Measurements from ENCODE around the gene CLDN5. TPM values are rescaled to one million over a fixed set of nuclear protein-coding genes. Genes with fewer than 3 reads are reported as not detected.

CLDN5 gene
- total RNA-seq, 2 experiments from 2014 or later = not detected

- POLR2A ChIA-PET = no interaction called here
- CTCF ChIA-PET (ENCODE audit: unreplicated experiment) = no interaction called here
Measured at GRCh38 chr22:19522190-19522880, 1.9 kb downstream of the CLDN5 start.

DNA sequence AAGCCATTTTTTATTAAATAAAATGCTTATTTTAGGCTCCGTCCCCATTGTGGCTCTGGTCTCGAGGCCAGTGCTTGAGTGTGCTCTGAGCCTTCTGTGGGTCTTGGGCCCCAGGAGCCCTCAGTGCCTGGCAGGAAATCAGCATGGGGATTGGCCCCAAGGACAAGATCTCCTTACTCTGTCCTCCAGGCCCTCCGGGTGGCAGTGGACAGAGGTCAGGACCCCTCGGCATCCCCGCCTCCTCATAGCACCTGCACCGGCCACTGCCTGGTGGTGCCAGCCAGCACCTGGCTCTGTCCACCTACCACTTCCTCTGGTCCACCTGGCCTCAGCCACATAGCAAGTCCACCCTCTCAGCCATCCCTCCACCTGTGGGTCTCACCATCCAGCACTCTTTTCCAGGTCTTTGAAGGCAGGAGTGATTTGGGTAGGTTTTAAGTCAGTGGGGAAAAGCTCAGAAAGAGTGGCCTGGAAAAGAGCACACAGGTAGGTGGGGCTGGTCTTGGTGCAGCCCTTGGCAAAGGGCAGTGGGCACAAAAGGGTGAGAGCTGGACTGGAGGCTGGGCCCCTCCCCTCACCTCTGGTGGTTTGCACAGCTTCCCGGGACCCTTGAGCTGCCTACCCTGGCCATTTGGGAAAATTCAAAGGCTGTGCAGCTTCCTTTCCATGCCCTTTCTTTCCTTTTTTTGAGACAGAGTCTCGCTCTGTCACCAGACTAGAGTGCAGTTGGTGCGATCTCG lies 3.5 kb downstream of the CLDN5 start:
- H3K9me3 ChIP-seq (ENCODE audit: low read length) = no peaks in the 10 kb centered on the region
- H2AFZ ChIP-seq (ENCODE audit: low read length) = no peak overlapping the region
- BruUV-seq (replicated peaks) = no TSS peak
- no peaks in the 10 kb centered on the region for H3K9me2 ChIP-seq (ENCODE audit: insufficient read depth, low read length)
- peaks cover 51% of the 10 kb centered on the region for H3K36me3 ChIP-seq (ENCODE audit: insufficient read depth, low read length)
- ChIA-PET POLR2A (no interaction called here), CTCF (ENCODE audit: unreplicated experiment) (no interaction called here)
- DNase-seq (ENCODE audit: low spot score) = no peak
- no peaks in the 10 kb centered on the region for H4K20me1 ChIP-seq (ENCODE audit: insufficient read depth, low read length)
- no peak overlapping the region for H3K4me2 ChIP-seq (ENCODE audit: low read length)
- no peak overlapping the region for H3K4me3 ChIP-seq (ENCODE audit: low read depth, low read length, poor library complexity, severe bottlenecking)
- intact Hi-C loops (cut with micrococcal nuclease; ENCODE audit: unreplicated experiment) = no loop called here
- no peaks in the 10 kb centered on the region for H3K4me1 ChIP-seq (ENCODE audit: insufficient read depth, low read length, poor library complexity, severe bottlenecking)
- no peak overlapping the region for H3K27ac ChIP-seq (ENCODE audit: low read depth, low read length, poor library complexity, severe bottlenecking)
- no peaks in the 10 kb centered on the region for H3K79me2 ChIP-seq (ENCODE audit: insufficient read depth, low read depth, low read length)
- TF ChIP-seq CTCF (conservative IDR thresholded peaks at IDR 0.05; ENCODE audit: low read length) (no peak), EZH2phosphoT487 (IDR thresholded peaks at IDR 0.05; ENCODE audit: borderline replicate concordance, low read depth, low read length) (no peak)

More at GRCh38 chr22:19522190-19522880, 1.9 kb downstream of the CLDN5 start:
- TF ChIP-seq CTCF (conservative IDR thresholded peaks at IDR 0.05; ENCODE audit: low read length) (no peak), EZH2phosphoT487 (IDR thresholded peaks at IDR 0.05; ENCODE audit: borderline replicate concordance, low read depth, low read length) (no peak)
- BruUV-seq (replicated peaks) = no TSS peak
- DNase-seq (ENCODE audit: low spot score) = no peak
- H2AFZ ChIP-seq (ENCODE audit: low read length) = no peak overlapping the region
- H3K27ac ChIP-seq (ENCODE audit: low read depth, low read length, poor library complexity, severe bottlenecking) = no peak overlapping the region
- H3K9me2 ChIP-seq (ENCODE audit: insufficient read depth, low read length) = no peaks in the 10 kb centered on the region
- H4K20me1 ChIP-seq (ENCODE audit: insufficient read depth, low read length) = no peaks in the 10 kb centered on the region
- no peak overlapping the region for H3K4me3 ChIP-seq (ENCODE audit: low read depth, low read length, poor library complexity, severe bottlenecking)
- H3K9me3 ChIP-seq (ENCODE audit: low read length) = no peaks in the 10 kb centered on the region
- no peak overlapping the region for H3K4me2 ChIP-seq (ENCODE audit: low read length)
- H3K79me2 ChIP-seq (ENCODE audit: insufficient read depth, low read depth, low read length) = no peaks in the 10 kb centered on the region
- peaks cover 36% of the 10 kb centered on the region; the same call in 1 of the 2 replicates for H3K36me3 ChIP-seq (ENCODE audit: insufficient read depth, low read length)
- intact Hi-C loops (cut with micrococcal nuclease; ENCODE audit: unreplicated experiment) = no loop called here
- H3K4me1 ChIP-seq (ENCODE audit: insufficient read depth, low read length, poor library complexity, severe bottlenecking) = no peaks in the 10 kb centered on the region

DNA sequence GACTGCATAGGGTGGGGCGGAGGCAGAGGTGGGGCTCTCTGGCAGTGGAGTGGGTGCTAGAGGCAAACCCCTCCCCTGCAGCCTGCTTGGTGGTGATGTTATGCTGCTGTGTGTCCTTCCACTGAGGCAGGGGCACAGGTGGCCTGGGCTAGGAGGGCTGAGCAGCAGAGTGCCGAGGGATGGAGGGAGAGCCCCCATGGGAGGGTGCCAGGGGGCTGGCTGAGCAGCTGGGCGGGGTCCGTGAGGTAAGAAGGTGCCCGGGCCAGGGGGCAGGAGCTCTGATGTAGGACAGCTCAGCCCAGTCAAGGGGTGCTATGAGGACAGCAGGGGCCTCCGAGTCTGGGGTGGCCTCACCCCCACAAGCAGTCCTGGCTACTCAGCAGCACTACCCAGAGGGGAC lies 4.2 kb downstream of the CLDN5 start:
- Histone ChIP-seq H3K9me2 (ENCODE audit: insufficient read depth, low read length) (no peaks in the 10 kb centered on the region), H2AFZ (ENCODE audit: low read length) (no peak overlapping the region), H3K4me2 (ENCODE audit: low read length) (no peak overlapping the region), H3K9me3 (ENCODE audit: low read length) (no peaks in the 10 kb centered on the region), H3K79me2 (ENCODE audit: insufficient read depth, low read depth, low read length) (no peaks in the 10 kb centered on the region), H4K20me1 (ENCODE audit: insufficient read depth, low read length) (no peaks in the 10 kb centered on the region), H3K4me3 (ENCODE audit: low read depth, low read length, poor library complexity, severe bottlenecking) (no peak overlapping the region), H3K27ac (ENCODE audit: low read depth, low read length, poor library complexity, severe bottlenecking) (no peak overlapping the region), H3K4me1 (ENCODE audit: insufficient read depth, low read length, poor library complexity, severe bottlenecking) (no peaks in the 10 kb centered on the region), H3K36me3 (ENCODE audit: insufficient read depth, low read length) (peaks cover 58% of the 10 kb centered on the region)
- DNase-seq (ENCODE audit: low spot score) = no peak
- intact Hi-C loops (cut with micrococcal nuclease; ENCODE audit: unreplicated experiment) = no loop called here
- no peak for TF ChIP-seq CTCF (conservative IDR thresholded peaks at IDR 0.05; ENCODE audit: low read length)
- no peak for TF ChIP-seq EZH2phosphoT487 (IDR thresholded peaks at IDR 0.05; ENCODE audit: borderline replicate concordance, low read depth, low read length)
- CTCF ChIA-PET (ENCODE audit: unreplicated experiment) = no interaction called here
- no TSS peak for BruUV-seq (replicated peaks)
- POLR2A ChIA-PET = no interaction called here

Data from OCI-LY7 (cell line).